Thoracic aorta (tissue), 2 donors: Measurements from ENCODE around the gene ARHGAP22. TPM values are rescaled to one million over a fixed set of nuclear protein-coding genes. Genes with fewer than 3 reads are reported as not detected.

ENCODE experiments used
- ATAC-seq: fragments of 150-250 bp; one replicate; pipeline ENCODE4 v1.8.0; 2017; ENCODE audit warnings: low read depth; ENCODE audit not compliant: insufficient number of reproducible peaks, low FRiP score
- DNase-seq: peaks from one replicate; pipeline ENCODE4 v3.0.0-alpha.2; 2020; ENCODE audit warnings: low spot score
- H3K27ac ChIP-seq, 2 donors: fragments of 200-600 bp; sonication (generic); 1 replicate in 1 of 2; 2 replicates in 1 of 2; pipeline ENCODE4 v1.5.1; 2016; ENCODE audit warnings: mild to moderate bottlenecking in 2 of 2, moderate library complexity in 2 of 2
- H3K27me3 ChIP-seq: fragments of 200-600 bp; sonication (generic); replicated peaks from 2 replicates; pipeline ENCODE4 v1.6.0; 2016; ENCODE audit warnings: mild to moderate bottlenecking; ENCODE audit not compliant: insufficient read depth
- H3K36me3 ChIP-seq: fragments of 200-600 bp; sonication (generic); one replicate; pipeline ENCODE4 v1.5.1; 2016
- H3K4me1 ChIP-seq, 2 donors: fragments of 200-600 bp; sonication (generic); 1 replicate in 1 of 2; 2 replicates in 1 of 2; pipeline versions ENCODE4 v1.5.1 to v1.6.0; 2016; ENCODE audit warnings: low read depth in 2 of 2, mild to moderate bottlenecking in 1 of 2; ENCODE audit not compliant: control insufficient read depth in 1 of 2
- H3K4me3 ChIP-seq: fragments of 200-600 bp; sonication (generic); 2 replicates; pipeline ENCODE4 v1.5.1; 2016; ENCODE audit warnings: mild to moderate bottlenecking
- H3K9me3 ChIP-seq: fragments of 200-600 bp; sonication (generic); 2 replicates; pipeline ENCODE4 v1.5.1; 2016
- CTCF ChIP-seq: fragments of 200-600 bp; sonication (generic); IDR thresholded peaks from one replicate; pipeline ENCODE4 v1.5.1; 2019; ENCODE audit warnings: antibody characterized with exemption
- total RNA-seq, 2 donors: library from RNA; depleted of rRNA; stranded (reverse); fragments of >200 nt; gene quantifications; one replicate each; pipeline versions ENCODE4 v1.1.0 to v1.2.3, GENCODE V29; 2016

The ARHGAP22 gene
- total RNA-seq, 2 donors from 2014 or later = 15.4 to 24.8 TPM

- DNase-seq = no peak
- H3K9me3 ChIP-seq = peaks cover 10% of the 10 kb centered on the region
- H3K4me3 ChIP-seq = no peak overlapping the region
- TF ChIP-seq CTCF = no peak
- peaks cover 0 to 8% of the 10 kb centered on the region in 2 donors for H3K4me1 ChIP-seq
- ATAC-seq = no peak
- H3K27ac ChIP-seq = no peak overlapping the region
- H3K27me3 ChIP-seq = no peaks in the 10 kb centered on the region
- no peaks in the 10 kb centered on the region for H3K36me3 ChIP-seq
Observed at GRCh38 chr10:48514916-48515315, 90.0 kb downstream of the ARHGAP22 start.

- Histone ChIP-seq H3K4me1 (peaks cover 0 to 8% of the 10 kb centered on the region in 2 donors), H3K27ac (no peak overlapping the region), H3K4me3 (no peak overlapping the region), H3K36me3 (no peaks in the 10 kb centered on the region), H3K9me3 (peaks cover 10% of the 10 kb centered on the region), H3K27me3 (no peaks in the 10 kb centered on the region)
- TF ChIP-seq CTCF = no peak
- ATAC-seq = no peak
- DNase-seq = no peak
Observed at GRCh38 chr10:48514255-48514654, 90.6 kb downstream of the ARHGAP22 start.

DNA sequence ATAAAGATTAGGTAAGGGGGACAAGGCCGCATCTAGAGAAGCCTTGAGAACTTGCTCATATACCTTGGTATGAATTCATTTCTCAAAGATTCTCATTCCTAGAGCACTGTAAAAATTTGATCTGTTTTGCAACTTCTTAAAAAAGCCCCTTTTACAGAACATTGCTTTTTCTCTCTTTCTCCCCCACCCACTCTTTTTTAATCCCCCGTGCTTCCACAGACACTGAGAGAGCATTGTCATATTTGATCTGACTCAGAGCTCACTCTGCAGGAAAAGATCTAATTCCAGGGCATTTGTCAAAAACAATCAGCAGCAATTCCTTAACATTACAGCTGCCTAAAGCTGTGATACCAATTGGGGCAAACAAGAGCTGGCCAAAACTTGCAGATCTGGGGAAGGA is 92.0 kb downstream of the ARHGAP22 start:
- TF ChIP-seq CTCF = no peak
- Histone ChIP-seq H3K27ac (no peak overlapping the region), H3K9me3 (peaks cover 10% of the 10 kb centered on the region), H3K4me3 (no peak overlapping the region), H3K4me1 (no peaks in the 10 kb centered on the region), H3K36me3 (no peaks in the 10 kb centered on the region), H3K27me3 (no peaks in the 10 kb centered on the region)
- ATAC-seq (no peak), DNase-seq (no peak)

DNA sequence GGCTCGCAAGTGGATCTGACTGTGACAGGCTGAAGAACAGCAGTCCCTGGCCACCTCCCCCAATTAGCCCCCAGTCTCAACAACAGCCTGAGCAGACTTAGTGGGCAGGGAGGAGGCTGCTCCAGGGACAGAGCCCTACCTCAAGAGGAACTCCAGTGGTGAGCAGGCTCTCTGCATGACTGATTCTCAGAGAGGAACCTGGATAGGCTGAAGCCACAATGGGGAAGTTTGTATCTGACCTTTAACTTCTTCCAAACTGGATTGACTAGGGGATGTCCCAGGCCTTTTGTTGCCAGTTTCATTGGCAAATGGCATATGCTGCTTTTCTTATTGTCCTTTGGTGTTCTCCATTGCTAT is 93.0 kb downstream of the ARHGAP22 start:
- Histone ChIP-seq H3K36me3 (no peaks in the 10 kb centered on the region), H3K27ac (no peak overlapping the region), H3K9me3 (peaks cover 10% of the 10 kb centered on the region), H3K4me1 (no peaks in the 10 kb centered on the region), H3K4me3 (no peak overlapping the region), H3K27me3 (no peaks in the 10 kb centered on the region)
- TF ChIP-seq CTCF = no peak
- ATAC-seq = no peak
- no peak for DNase-seq

DNA sequence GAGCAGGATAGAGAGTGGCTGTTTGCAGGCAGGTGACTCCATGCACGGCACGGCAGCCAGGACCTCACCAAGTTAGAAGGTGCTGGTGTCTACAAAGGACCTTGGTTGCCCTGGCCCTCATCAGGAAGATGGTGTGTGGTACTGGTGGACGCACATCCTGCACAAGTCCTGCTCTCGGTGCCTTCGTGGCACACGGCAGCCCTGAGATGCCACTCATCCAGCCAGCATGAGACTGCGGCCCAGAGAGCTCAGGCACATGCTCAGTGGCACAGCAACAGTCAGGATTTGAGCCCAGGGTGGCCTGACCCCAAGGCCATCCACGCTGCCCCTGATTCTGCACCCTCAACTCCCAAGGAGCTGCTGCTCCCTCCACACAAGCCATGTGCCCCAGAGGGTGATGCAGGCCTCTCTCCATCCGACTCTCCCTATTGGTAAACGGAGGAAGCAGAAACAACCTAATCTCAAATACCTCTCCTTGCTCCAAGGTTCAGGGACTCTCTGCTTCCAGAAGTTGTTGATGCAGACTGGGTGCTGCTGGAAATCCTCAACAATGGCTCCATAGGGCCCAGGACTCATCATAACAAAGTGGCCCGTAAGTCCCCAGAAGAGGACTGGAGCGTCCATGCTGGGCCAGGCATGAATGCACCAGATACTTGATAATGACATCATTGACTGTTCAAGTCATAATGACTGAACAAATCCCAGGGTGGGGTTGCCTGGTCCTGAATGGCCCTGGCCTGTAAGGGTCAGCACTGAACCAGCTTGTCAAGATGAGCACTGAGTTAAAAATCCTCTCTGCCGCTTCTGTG is 93.6 kb downstream of the ARHGAP22 start:
- no peaks in the 10 kb centered on the region for H3K36me3 ChIP-seq
- peaks cover 10% of the 10 kb centered on the region for H3K9me3 ChIP-seq
- no peaks in the 10 kb centered on the region for H3K4me1 ChIP-seq
- no peak for TF ChIP-seq CTCF
- no peak overlapping the region for H3K4me3 ChIP-seq
- DNase-seq (no peak), ATAC-seq (no peak)
- no peaks in the 10 kb centered on the region for H3K27me3 ChIP-seq
- no peak overlapping the region for H3K27ac ChIP-seq
